ENCODE measurements around the gene PRCD. TPM values are rescaled to one million over a fixed set of nuclear protein-coding genes. Genes with fewer than 3 reads are reported as not detected.

PRCD gene
- polyA plus RNA-seq, 3 donors = 1.6 to 14.4 (median 4.7) TPM

DNA sequence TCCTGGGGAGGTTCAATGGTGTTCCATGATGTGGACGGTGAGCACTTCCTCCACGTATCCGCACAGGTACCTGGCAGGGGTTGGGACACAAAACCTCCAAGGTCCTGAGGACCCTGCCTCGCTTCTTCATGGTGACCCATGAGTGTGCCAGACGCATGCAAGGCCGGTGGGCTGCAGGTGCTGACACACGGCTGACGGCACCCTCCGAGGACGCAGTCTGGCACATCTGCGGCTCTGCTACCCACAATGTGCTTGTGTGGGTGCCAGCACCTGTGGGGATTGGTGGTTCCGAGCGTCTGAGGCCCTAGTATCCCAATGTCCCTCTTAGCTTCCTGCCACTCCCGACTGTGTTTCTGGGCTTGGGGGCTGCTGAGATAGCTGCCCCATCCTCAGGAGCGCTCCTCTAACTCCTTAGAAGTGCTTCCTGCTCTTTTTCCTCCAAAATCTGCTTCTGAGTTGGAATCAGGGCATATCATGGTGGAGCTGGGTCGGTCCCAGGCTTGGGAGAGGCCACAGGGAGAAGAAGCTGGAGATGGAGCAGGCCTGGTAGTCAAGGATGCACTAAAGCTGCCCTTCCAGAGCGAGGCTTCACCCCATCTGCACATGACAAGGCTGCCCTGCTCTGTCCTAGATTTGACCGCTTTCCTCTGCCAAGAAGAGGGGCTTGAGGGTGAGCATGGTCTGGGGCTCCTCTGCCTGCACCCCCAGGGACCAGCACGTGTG, 3.9 kb upstream of the PRCD start:
- WGBS, 3 donors = 82 to 86% (median 86%) methylated on average over 18 to 19 of the region's 19 CpGs
- no peak overlapping the region for H3K27ac ChIP-seq (ENCODE audit: low read depth, low read length)

GRCh38 chr17:76536511-76537287, 3.1 kb upstream of the PRCD start:
- H3K27ac ChIP-seq (ENCODE audit: low read depth, low read length) = no peak overlapping the region
- 50 to 64% (median 61%) methylated on average over 24 to 25 of the region's 25 CpGs for WGBS, 3 donors

DNA sequence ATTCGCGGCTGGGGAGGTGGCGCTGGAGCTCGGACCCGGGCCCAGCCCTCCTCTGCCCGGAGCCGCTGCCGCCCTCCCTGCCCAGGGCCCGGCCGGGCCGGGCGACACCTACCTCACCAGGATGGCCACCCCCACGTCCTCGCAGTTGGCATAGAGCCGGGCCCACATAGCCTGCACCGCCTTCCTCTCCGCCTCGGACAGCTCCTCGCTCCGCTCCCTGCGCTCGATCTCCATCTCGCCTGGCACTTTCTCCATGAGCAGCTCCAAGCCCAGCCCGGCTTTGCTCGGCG, 2.6 kb upstream of the PRCD start:
- WGBS, 3 donors = 6 to 11% (median 9%) methylated on average over 21 to 26 of the region's 26 CpGs
- no peak overlapping the region for H3K27ac ChIP-seq (ENCODE audit: low read depth, low read length)

- 1 to 3% (median 2%) methylated on average over 56 to 95 of the region's 95 CpGs for WGBS, 3 donors
- H3K27ac ChIP-seq (ENCODE audit: low read depth, low read length) = no peak within 1 kb of the TSS
Measured at GRCh38 chr17:76537578-76538280, 2.1 kb upstream of the PRCD start, which contains the start of gene CYGB. Gene CYGB, minus strand, starts transcription at chr17:76537709. Its CDS starts 167 bp downstream, at chr17:76537542.

DNA sequence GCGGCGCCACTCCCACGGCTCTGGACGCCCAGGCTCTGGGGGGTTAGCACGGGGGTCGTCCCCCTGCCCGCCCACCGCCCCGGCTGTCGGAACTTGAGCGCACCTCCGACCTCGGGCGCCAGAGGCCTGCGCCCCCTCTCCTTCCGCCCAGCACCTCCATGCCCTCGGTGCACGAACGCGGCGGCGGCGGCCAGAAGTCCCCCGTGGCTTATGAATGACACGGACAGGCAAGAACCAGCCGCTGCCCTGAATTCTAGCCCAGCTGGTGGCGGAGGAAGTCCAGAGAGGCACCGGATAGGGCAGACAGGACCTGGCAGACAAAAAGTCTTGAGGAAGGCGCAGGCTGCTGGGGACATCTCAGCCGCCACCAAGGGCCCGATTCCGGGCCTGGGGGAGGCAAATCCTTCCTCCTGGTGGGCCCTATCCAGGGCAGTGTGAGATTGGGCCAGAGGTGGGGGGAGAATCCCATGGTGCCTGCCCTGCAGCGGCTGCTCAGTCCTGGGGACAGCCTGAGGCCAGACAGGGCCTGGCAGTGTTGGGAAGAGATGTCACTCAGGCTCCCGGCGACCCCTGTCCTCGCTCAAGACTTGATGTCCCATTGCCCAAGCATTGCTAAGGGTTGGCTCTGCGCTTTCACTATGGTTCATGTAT, 1.4 kb upstream of the PRCD start:
- WGBS, 3 donors = 20 to 33% (median 20%) methylated on average over 33 to 37 of the region's 37 CpGs
- no peak overlapping the region for H3K27ac ChIP-seq (ENCODE audit: low read depth, low read length)

- WGBS, 3 donors = 80 to 89% (median 83%) methylated on average over 9 of the region's 9 CpGs
- no peak overlapping the region for H3K27ac ChIP-seq (ENCODE audit: low read depth, low read length)
Measured at GRCh38 chr17:76538941-76539570, 788 bp upstream of the PRCD start.

DNA sequence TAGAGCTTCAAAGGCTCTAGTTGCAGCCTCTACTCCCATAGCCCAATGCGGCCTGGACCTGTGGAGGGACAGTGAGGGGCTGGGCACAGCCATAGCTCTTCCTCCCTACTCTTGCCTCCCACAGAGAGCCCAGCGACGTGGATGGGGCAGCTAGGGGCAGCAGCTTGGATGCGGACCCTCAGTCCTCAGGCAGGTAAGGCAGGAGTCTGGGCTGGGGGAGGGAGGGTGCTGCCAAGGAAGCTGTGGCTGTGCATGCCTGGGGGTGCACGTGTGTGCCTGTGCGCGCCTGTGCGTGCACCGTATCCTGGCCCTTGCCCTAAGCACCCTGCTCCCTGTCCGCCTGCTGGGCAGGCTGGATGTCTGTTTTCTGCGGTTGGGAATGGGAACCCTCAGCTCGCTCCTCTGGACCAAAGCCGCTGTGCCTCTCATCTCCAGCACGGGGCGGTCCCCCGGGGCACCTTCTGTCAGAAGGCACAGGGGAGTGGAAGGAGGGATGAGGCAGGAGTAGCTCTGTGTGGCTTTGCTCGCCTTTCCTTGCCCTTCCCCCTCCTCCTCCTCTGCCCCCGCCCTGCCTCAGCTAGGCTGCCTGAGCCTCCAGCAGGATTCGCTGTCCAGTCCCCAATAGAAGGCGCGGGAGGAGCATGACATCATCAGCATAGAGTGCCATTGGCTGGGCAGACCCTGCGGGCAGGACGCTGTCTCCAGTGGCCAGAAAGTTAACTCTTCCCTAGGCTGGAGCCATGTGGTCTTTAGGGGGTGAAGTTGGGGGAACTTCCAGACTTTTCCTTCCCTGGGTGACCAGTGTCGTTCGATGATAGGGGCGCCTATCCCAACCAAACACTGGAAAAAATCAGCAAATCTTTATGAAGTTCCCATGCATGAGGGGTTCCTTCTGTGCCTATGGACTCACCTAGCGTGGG, 797 bp downstream of the PRCD start:
- no peak overlapping the region for H3K27ac ChIP-seq (ENCODE audit: low read depth, low read length)
- WGBS, 3 donors = 10 to 14% (median 12%) methylated on average over 26 to 27 of the region's 27 CpGs

GRCh38 chr17:76541739-76542454, 2.1 kb downstream of the PRCD start:
- WGBS, 3 donors = 83 to 91% (median 90%) methylated on average over 10 of the region's 10 CpGs
- no peak overlapping the region for H3K27ac ChIP-seq (ENCODE audit: low read depth, low read length)

DNA sequence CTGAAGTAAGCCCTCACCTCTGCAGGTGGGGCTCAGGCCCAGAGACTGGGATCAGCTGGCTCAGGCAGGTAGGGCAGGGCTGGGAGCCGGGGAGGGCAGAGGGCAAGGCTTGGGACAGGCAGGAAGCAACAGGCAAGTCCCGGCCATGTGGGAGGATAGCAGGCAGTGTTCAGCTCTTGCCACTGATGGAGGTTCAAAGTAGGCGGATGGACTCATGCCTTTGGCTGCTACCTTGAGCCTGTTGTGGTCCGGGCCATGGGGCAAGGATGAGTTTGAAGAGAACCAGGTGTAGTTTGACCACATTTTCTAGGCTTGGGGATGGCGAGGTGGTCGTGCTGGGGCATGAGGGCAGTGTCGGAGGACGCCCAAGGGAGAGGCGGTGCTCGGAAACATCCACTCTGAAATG, 2.7 kb downstream of the PRCD start:
- H3K27ac ChIP-seq (ENCODE audit: low read depth, low read length) = no peak overlapping the region
- WGBS, 3 donors = 83 to 88% (median 88%) methylated on average over 10 of the region's 10 CpGs

- H3K27ac ChIP-seq (ENCODE audit: low read depth, low read length) = no peak overlapping the region
- 84 to 92% (median 92%) methylated on average over 8 of the region's 8 CpGs for WGBS, 3 donors
Measured at GRCh38 chr17:76542984-76543383, 3.1 kb downstream of the PRCD start.

GRCh38 chr17:76543482-76543825, 3.6 kb downstream of the PRCD start:
- WGBS, 3 donors = 82 to 90% (median 82%) methylated on average over 6 of the region's 6 CpGs

GRCh38 chr17:76543826-76544545, 4.1 kb downstream of the PRCD start:
- no peak overlapping the region for H3K27ac ChIP-seq (ENCODE audit: low read depth, low read length)
- 40 to 50% (median 50%) methylated on average over 22 of the region's 22 CpGs for WGBS, 3 donors

More at GRCh38 chr17:76543482-76543825, 3.6 kb downstream of the PRCD start:
- no peak overlapping the region for H3K27ac ChIP-seq (ENCODE audit: low read depth, low read length)

- no peak overlapping the region for H3K27ac ChIP-seq (ENCODE audit: low read depth, low read length)
- WGBS, 3 donors = 28 to 59% (median 58%) methylated on average over 21 to 24 of the region's 24 CpGs
Measured at GRCh38 chr17:76544546-76545365, 4.9 kb downstream of the PRCD start.

DNA sequence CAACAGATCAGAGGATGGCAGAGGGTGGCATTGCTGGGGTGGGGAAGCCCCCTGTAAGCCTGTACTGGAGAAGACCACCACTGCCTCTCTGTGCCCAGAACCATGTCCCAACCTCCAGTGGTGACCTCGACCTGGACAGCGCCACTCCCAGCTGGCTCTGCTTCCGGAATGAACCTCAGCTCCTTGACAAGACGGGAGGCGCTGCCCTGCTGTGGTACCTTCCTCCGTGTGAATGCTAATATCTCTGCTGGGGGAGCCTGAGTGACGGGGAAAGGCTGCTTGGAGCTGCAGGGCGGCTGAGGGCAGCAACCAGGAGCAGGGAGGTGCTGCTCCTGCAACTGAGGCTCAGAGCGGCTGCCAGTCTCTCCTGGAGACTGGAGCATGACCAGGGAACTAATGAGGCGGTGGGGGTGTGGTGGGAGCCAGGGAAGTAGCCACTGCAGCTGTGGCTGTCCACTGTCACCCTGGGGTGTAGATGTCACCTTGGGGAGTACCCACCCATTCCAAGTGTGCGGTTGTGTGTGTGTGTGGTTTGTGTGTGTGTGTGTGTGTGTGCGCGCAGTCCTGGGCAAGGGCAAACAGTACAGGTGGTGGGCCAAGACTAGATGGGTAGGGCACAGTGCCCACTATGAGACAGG, 6.2 kb downstream of the PRCD start:
- WGBS, 3 donors = 41 to 81% (median 75%) methylated on average over 13 of the region's 13 CpGs
- no peak overlapping the region for H3K27ac ChIP-seq (ENCODE audit: low read depth, low read length)

GRCh38 chr17:76546556-76547182, 6.8 kb downstream of the PRCD start:
- H3K27ac ChIP-seq (ENCODE audit: low read depth, low read length) = no peak overlapping the region
- 25 to 69% (median 69%) methylated on average over 11 of the region's 11 CpGs for WGBS, 3 donors

Measured in adipose tissue (tissue), 3 donors.